H1 (cell line): Measurements from ENCODE around the gene C1orf210. TPM values are rescaled to one million over a fixed set of nuclear protein-coding genes. Genes with fewer than 3 reads are reported as not detected.

ENCODE experiments used
- CTCF ChIA-PET: fragments of 300-600 bp; sonication (Branson Sonifier 250); formaldehyde crosslinking; loops from one replicate; lab custom pipeline; 2021; ENCODE audit not compliant: partially characterized antibody; lab: Charles Lee
- POLR2A ChIA-PET: fragments of 300-600 bp; sonication (Branson Sonifier 250); formaldehyde crosslinking; loops from one replicate; lab custom pipeline; 2021; ENCODE audit warnings: inconsistent platforms; ENCODE audit not compliant: partially characterized antibody; lab: Charles Lee
- DNase-seq, 2 experiments: peaks; one replicate each; pipeline versions ENCODE4 v3.0.0 to v3.0.0-alpha.2; 2010 to 2022; ENCODE audit warnings: low spot score in 2 of 2, low read depth in 1 of 2, mixed read lengths in 1 of 2
- FAIRE-seq: peaks from 2 replicates; lab custom pipeline; 2011; peaks lifted over from hg19 to GRCh38; lab: Jason Lieb, UNC
- H2AFZ ChIP-seq: 2 replicates; pipeline ENCODE4 v1.8.1; 2012; ENCODE audit warnings: low read length, inconsistent platforms
- H2AK5ac ChIP-seq: 2 replicates; pipeline ENCODE4 v1.6.1; 2013; ENCODE audit warnings: low read depth, low read length
- H2BK120ac ChIP-seq: replicated peaks from 2 replicates; pipeline ENCODE3; 2013; ENCODE audit warnings: low read depth, low read length, inconsistent platforms
- H2BK12ac ChIP-seq: 2 replicates; pipeline ENCODE4 v1.6.1; 2013; ENCODE audit warnings: low read depth, low read length
- H2BK15ac ChIP-seq: 2 replicates; pipeline ENCODE4 v1.6.1; 2013; ENCODE audit warnings: low read length
- H2BK20ac ChIP-seq: 2 replicates; pipeline ENCODE4 v1.6.1; 2013; ENCODE audit warnings: low read length
- H2BK5ac ChIP-seq: 2 replicates; pipeline ENCODE4 v1.6.1; 2013; ENCODE audit warnings: low read depth, low read length
- H3K14ac ChIP-seq: 2 replicates; pipeline ENCODE4 v1.6.1; 2013; ENCODE audit warnings: inconsistent platforms; ENCODE audit not compliant: insufficient read length
- H3K18ac ChIP-seq: 2 replicates; pipeline ENCODE4 v1.6.1; 2013; ENCODE audit warnings: low read length; ENCODE audit errors: extremely low read depth
- H3K23ac ChIP-seq: 2 replicates; pipeline ENCODE4 v1.6.1; 2013; ENCODE audit warnings: inconsistent platforms; ENCODE audit not compliant: insufficient read length
- H3K23me2 ChIP-seq: 2 replicates; pipeline ENCODE4 v1.6.1; 2013; ENCODE audit warnings: low read depth, low read length
- H3K27ac ChIP-seq: 2 replicates; pipeline ENCODE4 v1.6.1; 2011; ENCODE audit warnings: low read depth, low read length, inconsistent platforms
- H3K27me3 ChIP-seq, 4 experiments: replicated peaks in 1 of 4; 1 replicate in 1 of 4; 2 replicates in 3 of 4; pipeline versions ENCODE4 v1.6.1 to v1.8.1; 2011 to 2013; ENCODE audit warnings: low read length in 3 of 4, mild to moderate bottlenecking in 3 of 4, inconsistent platforms in 2 of 4, mixed read lengths in 2 of 4, moderate library complexity in 1 of 4; ENCODE audit not compliant: control insufficient read depth in 3 of 4, insufficient read depth in 3 of 4; ENCODE audit errors: extremely low read depth in 1 of 4
- H3K36me3 ChIP-seq, 4 experiments: 2 replicates each; pipeline versions ENCODE4 v1.6.1 to v1.8.1; 2011 to 2013; ENCODE audit warnings: mild to moderate bottlenecking in 4 of 4, low read length in 3 of 4, moderate library complexity in 2 of 4, control low read depth in 1 of 4, inconsistent platforms in 1 of 4; ENCODE audit not compliant: insufficient read depth in 4 of 4, control insufficient read depth in 2 of 4
- H3K4ac ChIP-seq: replicated peaks from 2 replicates; pipeline ENCODE3; 2013; ENCODE audit warnings: low read length, low read depth, mixed read lengths, inconsistent platforms; ENCODE audit not compliant: insufficient read length
- H3K4me1 ChIP-seq, 4 experiments: replicated peaks in 1 of 4; 1 replicate in 1 of 4; 2 replicates in 3 of 4; pipeline versions ENCODE4 v1.6.1 to v1.8.1; 2011 to 2013; ENCODE audit warnings: low read length in 3 of 4, inconsistent platforms in 2 of 4, mixed read lengths in 1 of 4; ENCODE audit not compliant: insufficient read depth in 4 of 4, control insufficient read depth in 3 of 4
- H3K4me2 ChIP-seq, 2 experiments: 2 replicates each; pipeline versions ENCODE4 v1.6.1 to v1.8.1; 2011 to 2013; ENCODE audit warnings: low read depth in 2 of 2, low read length in 2 of 2, control low read depth in 1 of 2, inconsistent platforms in 1 of 2, mild to moderate bottlenecking in 1 of 2; ENCODE audit not compliant: insufficient read depth in 1 of 2
- H3K4me3 ChIP-seq, 4 experiments: fragments of 200-600, 300-600 bp in 1 of 4; sonication (generic), shearing (Covaris generic), sonication (Bioruptor Twin) in 1 of 4; 2 replicates each; pipeline versions ENCODE4 v1.5.1 to v1.8.1; 2011 to 2016; ENCODE audit warnings: low read length in 4 of 4, low read depth in 3 of 4, control low read depth in 2 of 4, inconsistent platforms in 2 of 4, mild to moderate bottlenecking in 2 of 4, mixed read lengths in 1 of 4, moderate library complexity in 1 of 4; ENCODE audit not compliant: insufficient read depth in 2 of 4; ENCODE audit errors: extremely low read depth in 1 of 4
- H3K56ac ChIP-seq: replicated peaks from 2 replicates; pipeline ENCODE3; 2013; ENCODE audit warnings: low read depth, mild to moderate bottlenecking, mixed read lengths, low read length, inconsistent platforms; ENCODE audit not compliant: insufficient read length
- H3K79me1 ChIP-seq: 2 replicates; pipeline ENCODE4 v1.6.1; 2013; ENCODE audit warnings: low read depth, low read length, control low read depth
- H3K79me2 ChIP-seq, 2 experiments: 2 replicates each; pipeline versions ENCODE4 v1.6.1 to v1.8.1; 2012 to 2013; ENCODE audit warnings: low read length in 2 of 2, mild to moderate bottlenecking in 2 of 2, inconsistent platforms in 1 of 2; ENCODE audit not compliant: insufficient read depth in 2 of 2, control insufficient read depth in 1 of 2
- H3K9ac ChIP-seq, 4 experiments: replicated peaks in 1 of 4; 1 replicate in 1 of 4; 2 replicates in 3 of 4; pipeline versions ENCODE4 v1.6.1 to v1.8.1; 2011 to 2013; ENCODE audit warnings: low read depth in 3 of 4, low read length in 3 of 4, control low read depth in 2 of 4, mild to moderate bottlenecking in 2 of 4, moderate library complexity in 2 of 4, inconsistent platforms in 1 of 4; ENCODE audit errors: extremely low read depth in 1 of 4
- H3K9me3 ChIP-seq, 2 experiments: 2 replicates each; pipeline versions ENCODE4 v1.6.1 to v1.8.1; 2012 to 2013; ENCODE audit warnings: mild to moderate bottlenecking in 2 of 2, moderate library complexity in 2 of 2, control low read depth in 1 of 2, inconsistent platforms in 1 of 2, low read depth in 1 of 2, low read length in 1 of 2, mixed read lengths in 1 of 2; ENCODE audit not compliant: insufficient read depth in 2 of 2
- H4K20me1 ChIP-seq, 2 experiments: replicated peaks in 1 of 2; 2 replicates each; pipeline versions ENCODE3 to v1.8.1; 2011 to 2013; ENCODE audit warnings: inconsistent platforms in 2 of 2, low read length in 2 of 2, mild to moderate bottlenecking in 1 of 2; ENCODE audit not compliant: insufficient read depth in 2 of 2, control insufficient read depth in 1 of 2
- H4K5ac ChIP-seq: 2 replicates; pipeline ENCODE4 v1.6.1; 2013; ENCODE audit warnings: low read length, low read depth, mixed read lengths, inconsistent platforms; ENCODE audit not compliant: insufficient read length
- H4K8ac ChIP-seq: 2 replicates; pipeline ENCODE4 v1.8.0; 2013; ENCODE audit warnings: mild to moderate bottlenecking, moderate library complexity, low read length, inconsistent platforms; ENCODE audit not compliant: insufficient read depth; ENCODE audit errors: extremely low read depth
- H4K91ac ChIP-seq: replicated peaks from 2 replicates; pipeline ENCODE3; 2013; ENCODE audit warnings: low read length, mixed read lengths, inconsistent platforms; ENCODE audit not compliant: insufficient read length
- ASH2L ChIP-seq: fragments of 200-600, 300-600 bp; sonication (generic); IDR thresholded peaks from one replicate; pipeline ENCODE4 v1.7.1; 2017; ENCODE audit warnings: low read length
- ATF2 ChIP-seq: IDR thresholded peaks from 2 replicates; pipeline ENCODE4 v1.6.1; 2012; ENCODE audit warnings: low read length, inconsistent platforms
- CHD1 ChIP-seq: IDR thresholded peaks from 2 replicates; pipeline ENCODE4 v1.6.1; 2012; ENCODE audit warnings: low read depth, low read length, improper control_type of control experiment
- KDM5A ChIP-seq: fragments of 200-600 bp; IDR thresholded peaks from 2 replicates; pipeline ENCODE4 v1.7.1; 2012; ENCODE audit warnings: mild to moderate bottlenecking, low read length, inconsistent platforms, mixed read lengths
- MAX ChIP-seq: IDR thresholded peaks from 2 replicates; pipeline ENCODE4 v1.6.1; 2012; ENCODE audit warnings: inconsistent platforms
- NANOG ChIP-seq: IDR thresholded peaks from 2 replicates; pipeline ENCODE4 v1.6.1; 2011; ENCODE audit warnings: low read length, low read depth, mild to moderate bottlenecking, inconsistent platforms; ENCODE audit not compliant: insufficient read depth, poor library complexity, severe bottlenecking
- NRF1 ChIP-seq: IDR thresholded peaks from 2 replicates; pipeline ENCODE4 v1.6.1; 2011; ENCODE audit warnings: mild to moderate bottlenecking, low read depth, low read length, improper control_type of control experiment
- RBBP5 ChIP-seq: IDR thresholded peaks from 2 replicates; pipeline ENCODE4 v1.7.1; 2012; ENCODE audit warnings: low read depth, mild to moderate bottlenecking, inconsistent platforms, low read length, moderate library complexity, borderline replicate concordance
- SRF ChIP-seq: IDR thresholded peaks from 2 replicates; pipeline ENCODE4 v1.6.1; 2011; ENCODE audit warnings: mild to moderate bottlenecking, low read depth, low read length, moderate library complexity
- TAF1 ChIP-seq: IDR thresholded peaks from 2 replicates; pipeline ENCODE4 v1.6.1; 2011; ENCODE audit warnings: mild to moderate bottlenecking, low read depth, low read length
- TEAD4 ChIP-seq: IDR thresholded peaks from 2 replicates; pipeline ENCODE4 v1.6.1; 2012; ENCODE audit warnings: low read depth, low read length, inconsistent platforms, mixed read lengths
- YY1 ChIP-seq: IDR thresholded peaks from 2 replicates; pipeline ENCODE4 v1.6.1; 2011; ENCODE audit warnings: low read depth, mild to moderate bottlenecking, low read length
- ZNF274 ChIP-seq: IDR thresholded peaks from 2 replicates; pipeline ENCODE4 v1.7.0; 2012; ENCODE audit warnings: low read length, borderline replicate concordance; ENCODE audit errors: extremely low read depth
- WGBS, 2 experiments: shearing (Covaris generic) in 1 of 2; methylation state at CpG; one replicate each; pipeline versions ENCODE4 v1.1.6 to v1.1.7; 2013 to 2015; ENCODE audit warnings: low lambda C conversion rate in 2 of 2, mixed read lengths in 2 of 2, inconsistent platforms in 1 of 2, low coverage in 1 of 2, missing lambda C conversion rate in 1 of 2; ENCODE audit not compliant: insufficient replicate concordance in 2 of 2, insufficient coverage in 1 of 2, insufficient read length in 1 of 2; ENCODE audit errors: extremely low coverage in 1 of 2, missing lambda C conversion rate in 1 of 2; 5-methylcytosine and 5-hydroxymethylcytosine counted together
- polyA plus RNA-seq, 7 experiments: library from polyadenylated mRNA; depleted of rRNA in 3 of 7; stranded (reverse) in 5 of 7; unstranded in 2 of 7; fragments of >200 nt in 5 of 7; fragments of 200-250 nt in 2 of 7; gene quantifications; 1 replicate in 5 of 7; 2 replicates in 1 of 7; 4 replicates in 1 of 7; pipeline versions ENCODE4 v1.2.1 to v1.2.3, GENCODE V29; 2011 to 2013; ENCODE audit warnings: missing spikeins in 2 of 7, mixed read lengths in 2 of 7
- total RNA-seq: library from RNA; stranded (reverse); fragmentation: NEBNext Ultra II Directional; extraction: Animal tissue kit (Norgen Biotek cat#: 25700); gene quantifications from 2 replicates; pipeline ENCODE4 v1.2.1, GENCODE V29; 2021

C1orf210 gene
- total and polyA plus RNA-seq, 2 of the 8 experiments (the other 6 are each of a cell fraction or from before 2014, with no cell fraction given), result 12.0 to 27.9 TPM

GRCh38 chr1:43315481-43315880, 30.1 kb upstream of the C1orf210 start:
- H3K4me2 ChIP-seq, result no peak overlapping the region
- CTCF ChIA-PET, result interaction anchor here (1.1 to 3.9 kb wide), 6 partner anchors 10 to 88 kb away, joined by 3 to 19 read pairs (median 6); partner anchors contain the start of gene C1orf210
- H4K5ac ChIP-seq, result no peak overlapping the region
- no peak overlapping the region for H2BK5ac ChIP-seq
- H3K9ac ChIP-seq, result no peak overlapping the region
- DNase-seq (no peak), FAIRE-seq (no peak)
- H2BK20ac ChIP-seq, result no peak overlapping the region
- H3K23ac ChIP-seq, result no peak overlapping the region
- H3K36me3 ChIP-seq, result no peaks in the 10 kb centered on the region
- POLR2A ChIA-PET, result interaction anchor here (1.0 to 1.2 kb wide), 2 partner anchors 9 to 43 kb away, joined by 3 read pairs; no protein-coding TSS in a partner anchor
- no peak overlapping the region for H2BK15ac ChIP-seq
- no peak overlapping the region for H2AFZ ChIP-seq
- H3K79me1 ChIP-seq, result no peaks in the 10 kb centered on the region
- H4K8ac ChIP-seq, result peak overlapping the region; percentile 35; the same call in 1 of the 2 replicates
- H3K4ac ChIP-seq, result no peak overlapping the region
- WGBS, 2 experiments, result 83% methylated on average over 3 of the region's 3 CpGs; no CpG with 5 or more reads in 1 of the 2 experiments
- H3K18ac ChIP-seq, result no peak overlapping the region
- no peaks in the 10 kb centered on the region for H4K20me1 ChIP-seq
- H4K91ac ChIP-seq, result no peak overlapping the region
- H3K79me2 ChIP-seq, result no peaks in the 10 kb centered on the region
- no peaks in the 10 kb centered on the region; a peak in 2 of 7 replicates for H3K27me3 ChIP-seq
- no peak overlapping the region for H2BK120ac ChIP-seq
- no peak overlapping the region for H2BK12ac ChIP-seq
- H3K56ac ChIP-seq, result no peak overlapping the region
- H3K14ac ChIP-seq, result no peak overlapping the region
- peaks cover 0 to 5% (median 0%) of the 10 kb centered on the region in 4 experiments; a peak in 1 of 7 replicates for H3K4me1 ChIP-seq
- no peaks in the 10 kb centered on the region for H3K23me2 ChIP-seq
- no peak overlapping the region for H3K27ac ChIP-seq
- no peak overlapping the region for H2AK5ac ChIP-seq
- no peak overlapping the region for H3K4me3 ChIP-seq
- H3K9me3 ChIP-seq, result no peaks in the 10 kb centered on the region
- no peak for TF ChIP-seq MAX
- TF ChIP-seq TEAD4, result no peak
- no peak for TF ChIP-seq YY1
- no peak for TF ChIP-seq ZNF274
- no peak for TF ChIP-seq ASH2L
- TF ChIP-seq SRF, result no peak
- no peak for TF ChIP-seq KDM5A
- no peak for TF ChIP-seq NRF1
- no peak for TF ChIP-seq CHD1
- no peak for TF ChIP-seq RBBP5
- TF ChIP-seq ATF2, result no peak
- no peak for TF ChIP-seq TAF1
- no peak for TF ChIP-seq NANOG
